Measurements from ENCODE around the gene GALNT15. TPM values are rescaled to one million over a fixed set of nuclear protein-coding genes. Genes with fewer than 3 reads are reported as not detected.

The GALNT15 gene
- total and polyA plus RNA-seq, 4 donors = under 0.01 to 2.8 (median 1.3) TPM

- H3K27me3 ChIP-seq (ENCODE audit: control insufficient read depth in 4 of 4, insufficient read depth in 4 of 4, low read length in 3 of 4) = no peaks in the 10 kb centered on the region
- H3K4me3 ChIP-seq (ENCODE audit: low read depth in 1 of 3, low read length in 3 of 3) = no peak overlapping the region
- no peak overlapping the region for H3K27ac ChIP-seq (ENCODE audit: low read depth in 1 of 2, low read length in 2 of 2)
- H3K4me1 ChIP-seq (ENCODE audit: control insufficient read depth in 4 of 4, insufficient read depth in 4 of 4, low read length in 3 of 4) = no peaks in the 10 kb centered on the region
- WGBS = 98% methylated on average over 2 of the region's 2 CpGs
- no peak for DNase-seq (ENCODE audit: low spot score)
- TF ChIP-seq JUND (IDR thresholded peaks at IDR 0.05) (no peak), ZBTB33 (IDR thresholded peaks at IDR 0.05) (no peak), ATF3 (IDR thresholded peaks at IDR 0.05) (no peak), NR2F2 (IDR thresholded peaks at IDR 0.05) (no peak), MAX (IDR thresholded peaks at IDR 0.05) (no peak), FOXA2 (IDR thresholded peaks at IDR 0.05) (no peak), GABPA (IDR thresholded peaks at IDR 0.05 in 1 of 2, conservative IDR thresholded peaks at IDR 0.05 in 1 of 2) (no peak), RAD21 (IDR thresholded peaks at IDR 0.05) (no peak), TAF1 (conservative IDR thresholded peaks at IDR 0.05) (no peak), YY1 (IDR thresholded peaks at IDR 0.05) (no peak), RXRA (IDR thresholded peaks at IDR 0.05) (no peak), SP1 (IDR thresholded peaks at IDR 0.05) (no peak)
- TF ChIP-seq, protein P1, sequence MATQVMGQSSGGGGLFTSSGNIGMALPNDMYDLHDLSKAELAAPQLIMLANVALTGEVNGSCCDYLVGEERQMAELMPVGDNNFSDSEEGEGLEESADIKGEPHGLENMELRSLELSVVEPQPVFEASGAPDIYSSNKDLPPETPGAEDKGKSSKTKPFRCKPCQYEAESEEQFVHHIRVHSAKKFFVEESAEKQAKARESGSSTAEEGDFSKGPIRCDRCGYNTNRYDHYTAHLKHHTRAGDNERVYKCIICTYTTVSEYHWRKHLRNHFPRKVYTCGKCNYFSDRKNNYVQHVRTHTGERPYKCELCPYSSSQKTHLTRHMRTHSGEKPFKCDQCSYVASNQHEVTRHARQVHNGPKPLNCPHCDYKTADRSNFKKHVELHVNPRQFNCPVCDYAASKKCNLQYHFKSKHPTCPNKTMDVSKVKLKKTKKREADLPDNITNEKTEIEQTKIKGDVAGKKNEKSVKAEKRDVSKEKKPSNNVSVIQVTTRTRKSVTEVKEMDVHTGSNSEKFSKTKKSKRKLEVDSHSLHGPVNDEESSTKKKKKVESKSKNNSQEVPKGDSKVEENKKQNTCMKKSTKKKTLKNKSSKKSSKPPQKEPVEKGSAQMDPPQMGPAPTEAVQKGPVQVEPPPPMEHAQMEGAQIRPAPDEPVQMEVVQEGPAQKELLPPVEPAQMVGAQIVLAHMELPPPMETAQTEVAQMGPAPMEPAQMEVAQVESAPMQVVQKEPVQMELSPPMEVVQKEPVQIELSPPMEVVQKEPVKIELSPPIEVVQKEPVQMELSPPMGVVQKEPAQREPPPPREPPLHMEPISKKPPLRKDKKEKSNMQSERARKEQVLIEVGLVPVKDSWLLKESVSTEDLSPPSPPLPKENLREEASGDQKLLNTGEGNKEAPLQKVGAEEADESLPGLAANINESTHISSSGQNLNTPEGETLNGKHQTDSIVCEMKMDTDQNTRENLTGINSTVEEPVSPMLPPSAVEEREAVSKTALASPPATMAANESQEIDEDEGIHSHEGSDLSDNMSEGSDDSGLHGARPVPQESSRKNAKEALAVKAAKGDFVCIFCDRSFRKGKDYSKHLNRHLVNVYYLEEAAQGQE (IDR thresholded peaks at IDR 0.05) = no peak
- TF ChIP-seq, protein P2, sequence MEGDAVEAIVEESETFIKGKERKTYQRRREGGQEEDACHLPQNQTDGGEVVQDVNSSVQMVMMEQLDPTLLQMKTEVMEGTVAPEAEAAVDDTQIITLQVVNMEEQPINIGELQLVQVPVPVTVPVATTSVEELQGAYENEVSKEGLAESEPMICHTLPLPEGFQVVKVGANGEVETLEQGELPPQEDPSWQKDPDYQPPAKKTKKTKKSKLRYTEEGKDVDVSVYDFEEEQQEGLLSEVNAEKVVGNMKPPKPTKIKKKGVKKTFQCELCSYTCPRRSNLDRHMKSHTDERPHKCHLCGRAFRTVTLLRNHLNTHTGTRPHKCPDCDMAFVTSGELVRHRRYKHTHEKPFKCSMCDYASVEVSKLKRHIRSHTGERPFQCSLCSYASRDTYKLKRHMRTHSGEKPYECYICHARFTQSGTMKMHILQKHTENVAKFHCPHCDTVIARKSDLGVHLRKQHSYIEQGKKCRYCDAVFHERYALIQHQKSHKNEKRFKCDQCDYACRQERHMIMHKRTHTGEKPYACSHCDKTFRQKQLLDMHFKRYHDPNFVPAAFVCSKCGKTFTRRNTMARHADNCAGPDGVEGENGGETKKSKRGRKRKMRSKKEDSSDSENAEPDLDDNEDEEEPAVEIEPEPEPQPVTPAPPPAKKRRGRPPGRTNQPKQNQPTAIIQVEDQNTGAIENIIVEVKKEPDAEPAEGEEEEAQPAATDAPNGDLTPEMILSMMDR (IDR thresholded peaks at IDR 0.05; ENCODE audit: low read depth, low read length, missing input control) = no peak
- peaks cover 0 to 3% (median 1%) of the 10 kb centered on the region in 4 donors for H3K9me3 ChIP-seq (ENCODE audit: control insufficient read depth in 4 of 4, low read length in 3 of 4)
- H3K9ac ChIP-seq (ENCODE audit: low read depth in 1 of 2, low read length in 2 of 2) = no peak overlapping the region
- H3K36me3 ChIP-seq (ENCODE audit: control insufficient read depth in 4 of 4, insufficient read depth in 3 of 4, low read depth in 1 of 4, low read length in 3 of 4) = no peaks in the 10 kb centered on the region
These were observed 33.6 kb upstream of the GALNT15 start for GRCh38 chr3:16140894-16141285.

DNA sequence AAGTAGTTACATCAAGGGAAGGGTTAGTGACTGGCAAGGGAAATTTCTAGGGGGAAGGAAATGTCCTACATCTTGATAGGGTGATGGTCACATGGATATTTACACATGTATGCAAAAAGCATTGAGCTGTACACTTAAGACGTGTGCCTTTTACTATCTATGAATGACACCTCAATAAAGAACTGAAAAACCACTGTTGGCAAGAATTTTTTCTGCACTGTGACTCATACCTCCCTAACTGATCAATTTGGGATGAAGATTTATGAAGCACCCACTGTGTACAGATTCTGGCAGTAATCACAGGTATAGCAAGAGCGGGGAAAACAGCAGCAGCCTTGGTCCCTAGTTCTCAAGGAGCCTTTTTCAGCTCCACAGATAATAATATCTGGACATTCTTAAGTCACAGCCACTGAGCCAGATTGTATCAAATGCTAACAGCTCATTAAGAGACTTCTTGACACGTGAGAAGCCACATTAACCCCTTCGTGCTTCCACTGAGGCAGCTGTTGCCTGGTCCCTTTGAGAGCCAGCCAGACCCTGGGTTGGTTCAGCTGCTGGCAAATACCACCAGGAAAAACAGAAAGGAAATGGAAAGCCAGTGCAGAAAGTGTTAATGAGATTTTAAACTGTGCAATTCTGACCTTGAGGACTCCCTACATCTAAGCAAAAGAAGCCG lies 32.0 kb upstream of the GALNT15 start:
- H3K27me3 ChIP-seq (ENCODE audit: control insufficient read depth in 4 of 4, insufficient read depth in 4 of 4, low read length in 3 of 4) = no peaks in the 10 kb centered on the region
- WGBS = 70% methylated on average over 5 of the region's 5 CpGs
- H3K4me1 ChIP-seq (ENCODE audit: control insufficient read depth in 4 of 4, insufficient read depth in 4 of 4, low read length in 3 of 4) = no peaks in the 10 kb centered on the region
- H3K9me3 ChIP-seq (ENCODE audit: control insufficient read depth in 4 of 4, low read length in 3 of 4) = peaks cover 0 to 3% (median 0%) of the 10 kb centered on the region in 4 donors
- no peak overlapping the region for H3K4me3 ChIP-seq (ENCODE audit: low read depth in 1 of 3, low read length in 3 of 3)
- no peak overlapping the region for H3K9ac ChIP-seq (ENCODE audit: low read depth in 1 of 2, low read length in 2 of 2)
- no peak for DNase-seq (ENCODE audit: low spot score)
- H3K27ac ChIP-seq (ENCODE audit: low read depth in 1 of 2, low read length in 2 of 2) = no peak overlapping the region
- no peaks in the 10 kb centered on the region for H3K36me3 ChIP-seq (ENCODE audit: control insufficient read depth in 4 of 4, insufficient read depth in 3 of 4, low read depth in 1 of 4, low read length in 3 of 4)
- no peak for TF ChIP-seq ATF3 (IDR thresholded peaks at IDR 0.05)
- no peak for TF ChIP-seq JUND (IDR thresholded peaks at IDR 0.05)
- no peak for TF ChIP-seq FOXA2 (IDR thresholded peaks at IDR 0.05)
- no peak for TF ChIP-seq ZBTB33 (IDR thresholded peaks at IDR 0.05)
- no peak for TF ChIP-seq MAX (IDR thresholded peaks at IDR 0.05)
- TF ChIP-seq TAF1 (conservative IDR thresholded peaks at IDR 0.05) = no peak
- TF ChIP-seq FOXA1 (IDR thresholded peaks at IDR 0.05) = no peak
- no peak for TF ChIP-seq HNF4G (IDR thresholded peaks at IDR 0.05)
- no peak for TF ChIP-seq EGR1 (IDR thresholded peaks at IDR 0.05; ENCODE audit: low read depth in 2 of 2)
- no peak for TF ChIP-seq GABPA (IDR thresholded peaks at IDR 0.05 in 1 of 2, conservative IDR thresholded peaks at IDR 0.05 in 1 of 2)
- TF ChIP-seq RXRA (IDR thresholded peaks at IDR 0.05) = no peak
- no peak for TF ChIP-seq HNF4A (conservative IDR thresholded peaks at IDR 0.05)
- TF ChIP-seq SP1 (IDR thresholded peaks at IDR 0.05) = no peak
- TF ChIP-seq YY1 (IDR thresholded peaks at IDR 0.05) = no peak
- no peak for TF ChIP-seq RAD21 (IDR thresholded peaks at IDR 0.05)

Data from liver (tissue), 9 donors.